GM12878 (cell line): ENCODE data around the gene AOAH. TPM values are rescaled to one million over a fixed set of nuclear protein-coding genes. Genes with fewer than 3 reads are reported as not detected.

ENCODE experiments used
- ATAC-seq: fragments of 200-7000 bp; cut with Tn5 transposase; 3 replicates; pipeline ENCODE4 v1.9.1; 2020; ENCODE audit warnings: mild to moderate bottlenecking, moderate library complexity
- BruUV-seq: library from RNA; stranded (reverse); fragments of 400-500 nt; replicated peaks from 2 replicates; lab custom pipeline; 2021; lab: Mats Ljungman, UMichigan
- CTCF ChIA-PET: fragments of 300-600 bp; sonication (Branson Sonifier 250); formaldehyde crosslinking; extraction: SDS; loops from one replicate; lab custom pipeline; 2021; ENCODE audit warnings: inconsistent platforms; lab: Yijun Ruan, JAX
- POLR2A ChIA-PET: fragments of 350-600 bp; formaldehyde crosslinking; extraction: SDS; loops from one replicate; lab custom pipeline; 2021; ENCODE audit warnings: inconsistent platforms; lab: Charles Lee
- RAD21 ChIA-PET: fragments of 300-600 bp; sonication (Branson Sonifier 250); formaldehyde crosslinking; loops from one replicate; lab custom pipeline; 2023; ENCODE audit warnings: antibody characterized with exemption; ENCODE audit not compliant: unreplicated experiment; lab: Charles Lee
- SMC1A ChIA-PET: fragments of 300-600 bp; sonication (Branson Sonifier 250); formaldehyde crosslinking; loops from one replicate; lab custom pipeline; 2023; ENCODE audit not compliant: unreplicated experiment, uncharacterized antibody; lab: Charles Lee
- DNase-seq: peaks from one replicate; pipeline ENCODE4 v3.0.0-alpha.2; 2011; ENCODE audit warnings: low read depth, low spot score
- FAIRE-seq: peaks from 3 replicates; lab custom pipeline; 2011; peaks lifted over from hg19 to GRCh38; lab: Jason Lieb, UNC
- H2AFZ ChIP-seq: 2 replicates; pipeline ENCODE4 v1.6.0; 2011; ENCODE audit warnings: low read depth, low read length, control low read depth; ENCODE audit not compliant: control insufficient read depth
- H3K27ac ChIP-seq: 2 replicates; pipeline ENCODE4 v1.5.1; 2011; ENCODE audit warnings: control low read depth; ENCODE audit not compliant: control insufficient read depth, insufficient read depth
- H3K27me3 ChIP-seq, 2 experiments: replicated peaks in 1 of 2; 2 replicates each; pipeline versions ENCODE4 v1.6.0 to v1.6.1; 2011; ENCODE audit warnings: low read length in 1 of 2; ENCODE audit not compliant: control insufficient read depth in 2 of 2, insufficient read depth in 2 of 2
- H3K36me3 ChIP-seq, 2 experiments: 2 replicates each; pipeline ENCODE4 v1.5.1; 2011; ENCODE audit warnings: low read length in 1 of 2; ENCODE audit not compliant: control insufficient read depth in 2 of 2, insufficient read depth in 2 of 2
- H3K4me1 ChIP-seq: 2 replicates; pipeline ENCODE4 v1.6.1; 2011; ENCODE audit warnings: mild to moderate bottlenecking, low read length, moderate library complexity, mixed read lengths; ENCODE audit not compliant: control insufficient read depth, insufficient read depth
- H3K4me2 ChIP-seq: 2 replicates; pipeline ENCODE4 v1.6.0; 2011; ENCODE audit warnings: control low read depth; ENCODE audit not compliant: control insufficient read depth, insufficient read depth
- H3K4me3 ChIP-seq: fragments of 200-600 bp; sonication (generic); 2 replicates; pipeline ENCODE4 v1.5.1; 2016
- H3K79me2 ChIP-seq: 2 replicates; pipeline ENCODE4 v1.6.0; 2011; ENCODE audit warnings: low read length; ENCODE audit not compliant: control insufficient read depth, insufficient read depth
- H3K9ac ChIP-seq: 2 replicates; pipeline ENCODE4 v1.8.0; 2011; ENCODE audit warnings: low read length, control low read depth, mixed read lengths; ENCODE audit not compliant: control insufficient read depth, insufficient read depth
- H3K9me3 ChIP-seq: replicated peaks from 3 replicates; pipeline ENCODE4 v1.5.1; 2011; ENCODE audit warnings: mild to moderate bottlenecking, low read length; ENCODE audit not compliant: control insufficient read depth, insufficient read depth
- H4K20me1 ChIP-seq: 2 replicates; pipeline ENCODE4 v1.6.0; 2011; ENCODE audit not compliant: control insufficient read depth, insufficient read depth
- ESRRA ChIP-seq: IDR thresholded peaks from 2 replicates; pipeline ENCODE4 v1.6.1; 2012; ENCODE audit warnings: mild to moderate bottlenecking, low read length, improper control_type of control experiment
- MXI1 ChIP-seq: fragments of 150-350 bp; IDR thresholded peaks from 2 replicates; pipeline ENCODE4 v1.6.1; 2011; ENCODE audit warnings: low read depth, mild to moderate bottlenecking, inconsistent platforms, low read length, improper control_type of control experiment
- NKRF ChIP-seq: fragments of 450-650 bp; conservative IDR thresholded peaks from 2 replicates; pipeline ENCODE4 v1.6.1; 2017; ENCODE audit warnings: mild to moderate bottlenecking, moderate library complexity
- PAX8 ChIP-seq: fragments of 450-650 bp; IDR thresholded peaks from 2 replicates; pipeline ENCODE4 v1.6.1; 2017; ENCODE audit warnings: mild to moderate bottlenecking, moderate library complexity
- PKNOX1 ChIP-seq: fragments of 450-650 bp; IDR thresholded peaks from 2 replicates; pipeline ENCODE4 v1.6.1; 2016; ENCODE audit warnings: mild to moderate bottlenecking
- SMC3 ChIP-seq: IDR thresholded peaks from 2 replicates; pipeline ENCODE4 v1.6.1; 2011; ENCODE audit warnings: low read length, improper control_type of control experiment, borderline replicate concordance
- SREBF2 ChIP-seq: IDR thresholded peaks from 2 replicates; pipeline ENCODE4 v1.6.1; 2012; ENCODE audit warnings: mild to moderate bottlenecking, low read length
- STAT3 ChIP-seq: IDR thresholded peaks from 2 replicates; pipeline ENCODE4 v1.6.1; 2011; ENCODE audit warnings: low read depth, low read length, improper control_type of control experiment
- WGBS: methylation state at CpG from one replicate; pipeline ENCODE4 v1.1.6; 2016; ENCODE audit warnings: low lambda C conversion rate; ENCODE audit not compliant: insufficient replicate concordance, insufficient coverage; ENCODE audit errors: missing lambda C conversion rate; 5-methylcytosine and 5-hydroxymethylcytosine counted together
- in situ Hi-C: fragments of 300-500 bp; cut with MboI; formaldehyde crosslinking; loops from 9 replicates; pipeline ENCODE4 v1.14.3; 2018; ENCODE audit warnings: mixed read lengths
- intact Hi-C: fragments of 100-400 bp; cut with micrococcal nuclease; formaldehyde crosslinking; loops from one replicate; pipeline ENCODE4 v1.14.2; 2022; ENCODE audit not compliant: unreplicated experiment
- polyA plus RNA-seq, 11 experiments: library from polyadenylated mRNA; depleted of rRNA in 4 of 11; unstranded in 6 of 11; stranded (reverse) in 5 of 11; fragments of >200 nt; fragmentation: Nextera tagmentation in 4 of 11; fragmentation: Illumina TruSeq in 1 of 11; extraction: Ambion mirVana in 4 of 11; extraction: Trizol in 1 of 11; gene quantifications; 1 replicate in 1 of 11; 2 replicates in 10 of 11; pipeline versions ENCODE4 v1.2.1 to v1.2.3, GENCODE V29; 2011 to 2016; ENCODE audit warnings: inconsistent platforms in 2 of 11, missing spikeins in 2 of 11, low read depth in 1 of 11
- total RNA-seq, 4 experiments: library from RNA; depleted of rRNA in 3 of 4; stranded (reverse); fragments of >200 nt in 3 of 4; fragmentation: Illumina TruSeq in 1 of 4; extraction: Trizol in 1 of 4; gene quantifications; 2 replicates each; pipeline versions ENCODE4 v1.2.1 to v1.2.3, GENCODE V29; 2013 to 2021

Gene AOAH
- total and polyA plus RNA-seq, 10 of the 15 experiments (the other 5 are each of a cell fraction or from before 2014, with no cell fraction given), result 0.32 to 2.8 (median 1.4) TPM

- ChIA-PET RAD21 (no interaction called here), SMC1A (interaction anchor here (0.7 kb wide), 1 partner anchor 12 kb away, joined by 3 read pairs; no protein-coding TSS in a partner anchor), POLR2A (no interaction called here), CTCF (no interaction called here)
- TF ChIP-seq SMC3, result no peak
- intact Hi-C loops, result no loop called here
- no peak overlapping the region for H3K4me2 ChIP-seq
- H3K36me3 ChIP-seq, result no peaks in the 10 kb centered on the region
- H4K20me1 ChIP-seq, result no peaks in the 10 kb centered on the region
- no peaks in the 10 kb centered on the region for H3K79me2 ChIP-seq
- ATAC-seq (no peak), DNase-seq (no peak), FAIRE-seq (no peak)
- no peaks in the 10 kb centered on the region for H3K9me3 ChIP-seq
- BruUV-seq, result no TSS peak
- no peak overlapping the region for H2AFZ ChIP-seq
- H3K4me3 ChIP-seq, result no peak overlapping the region
- WGBS, result 50% methylated on average over 2 of the region's 2 CpGs
- H3K27me3 ChIP-seq, result no peaks in the 10 kb centered on the region
- H3K4me1 ChIP-seq, result peaks cover 3% of the 10 kb centered on the region; the same call in 1 of the 2 replicates
- no peak overlapping the region for H3K27ac ChIP-seq
- H3K9ac ChIP-seq, result no peak overlapping the region
- in situ Hi-C loops, result no loop called here
These were observed 27.9 kb upstream of the AOAH start for GRCh38 chr7:36752026-36752711.

GRCh38 chr7:36750451-36750850 is 26.2 kb upstream of the AOAH start:
- ChIA-PET SMC1A (interaction anchor here (1.1 kb wide), 1 partner anchor 101 kb away, joined by 3 read pairs; no protein-coding TSS in a partner anchor), RAD21 (no interaction called here), CTCF (no interaction called here), POLR2A (no interaction called here)
- ATAC-seq (no peak), DNase-seq (no peak), FAIRE-seq (no peak)
- Histone ChIP-seq H2AFZ (no peak overlapping the region), H3K27ac (no peak overlapping the region), H3K9ac (no peak overlapping the region), H3K4me1 (no peaks in the 10 kb centered on the region), H3K27me3 (no peaks in the 10 kb centered on the region), H3K4me2 (no peak overlapping the region), H3K79me2 (no peaks in the 10 kb centered on the region), H3K9me3 (no peaks in the 10 kb centered on the region; the same call in 2 of the 3 replicates), H3K4me3 (no peak overlapping the region), H3K36me3 (no peaks in the 10 kb centered on the region), H4K20me1 (no peaks in the 10 kb centered on the region)
- WGBS, result 39% methylated on average over 5 of the region's 5 CpGs
- TF ChIP-seq MXI1, result no peak
- TF ChIP-seq NKRF, result no peak
- TF ChIP-seq PAX8, result no peak
- TF ChIP-seq STAT3, result no peak
- TF ChIP-seq SREBF2, result no peak
- no peak for TF ChIP-seq PKNOX1
- TF ChIP-seq ESRRA, result no peak
- intact Hi-C loops (no loop called here), in situ Hi-C loops (no loop called here)
- no TSS peak for BruUV-seq
